AG20443 (cell line): ENCODE results near the gene VAX1.
"Not testable (repeated sequence)": the region's sequence is repeated elsewhere in the genome, so short reads cannot be mapped to it uniquely, and the experiment has no call there.

ENCODE experiments used
- DNase-seq: peaks from one replicate; pipeline ENCODE4 v3.0.0; 2012; ENCODE audit warnings: low spot score, mixed read lengths

Gene VAX1

GRCh38 chr10:117137911-117138642 lies at the start of gene VAX1:
Gene VAX1, minus strand, starts transcription at chr10:117138270. Its CDS starts 214 bp downstream, at chr10:117138056.
- peak; percentile 40 for DNase-seq

GRCh38 chr10:117186832-117187615 lies 49.0 kb upstream of the VAX1 start:
- peak; percentile 49 for DNase-seq

GRCh38 chr10:117185817-117186216 lies 47.7 kb upstream of the VAX1 start:
- not testable (repeated sequence) for DNase-seq

- no peak for DNase-seq
Observed at GRCh38 chr10:117184821-117185220, 46.8 kb upstream of the VAX1 start.

- DNase-seq, result no peak
Observed at GRCh38 chr10:117184296-117184695, 46.2 kb upstream of the VAX1 start.

GRCh38 chr10:117178190-117178589 lies 40.1 kb upstream of the VAX1 start:
- no peak for DNase-seq

- DNase-seq, result peak; percentile 85
Observed at GRCh38 chr10:117175901-117176534, 37.9 kb upstream of the VAX1 start.

GRCh38 chr10:117175215-117175900 lies 37.3 kb upstream of the VAX1 start:
- DNase-seq, result no peak

GRCh38 chr10:117174439-117175214 lies 36.6 kb upstream of the VAX1 start:
- DNase-seq, result peak; percentile 83

- no peak for DNase-seq
Observed at GRCh38 chr10:117170244-117170643, 32.2 kb upstream of the VAX1 start.

- DNase-seq, result no peak
Observed at GRCh38 chr10:117169480-117169879, 31.4 kb upstream of the VAX1 start.

GRCh38 chr10:117168729-117169128 lies 30.7 kb upstream of the VAX1 start:
- no peak for DNase-seq

GRCh38 chr10:117167789-117168674 lies 30.0 kb upstream of the VAX1 start:
- peak; percentile 90 for DNase-seq

GRCh38 chr10:117167346-117167788 lies 29.3 kb upstream of the VAX1 start:
- DNase-seq, result no peak

- DNase-seq, result no peak
Observed at GRCh38 chr10:117166418-117167345, 28.6 kb upstream of the VAX1 start.

- peak; percentile 91 for DNase-seq
Observed at GRCh38 chr10:117165538-117166417, 27.7 kb upstream of the VAX1 start.

- peak; percentile 12 for DNase-seq
Observed at GRCh38 chr10:117164592-117165537, 26.8 kb upstream of the VAX1 start.
